ENCODE results near the gene TUBD1.
"Not testable (repeated sequence)": the region's sequence is repeated elsewhere in the genome, so short reads cannot be mapped to it uniquely, and the experiment has no call there.

DNA sequence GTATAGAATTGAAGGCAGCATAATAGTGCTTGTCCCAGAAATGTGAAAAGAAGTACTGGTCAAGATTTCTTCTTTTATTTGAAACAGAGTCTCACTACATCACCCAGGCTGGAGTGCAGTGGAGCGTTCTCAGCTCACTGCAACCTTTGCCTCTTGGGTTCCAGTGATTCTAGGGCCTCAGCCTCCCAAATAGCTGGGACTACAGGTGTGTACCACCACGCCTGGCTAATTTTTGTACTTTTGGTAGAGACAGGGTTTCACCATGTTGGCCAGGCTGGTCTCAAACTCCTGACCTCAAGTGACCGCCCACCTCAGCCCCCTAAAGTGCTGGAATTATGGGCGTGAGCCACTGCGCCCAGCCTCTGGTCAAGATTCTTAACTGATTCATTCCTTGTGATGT is 27.9 kb upstream of the TUBD1 start:
- TF ChIP-seq, protein P1, sequence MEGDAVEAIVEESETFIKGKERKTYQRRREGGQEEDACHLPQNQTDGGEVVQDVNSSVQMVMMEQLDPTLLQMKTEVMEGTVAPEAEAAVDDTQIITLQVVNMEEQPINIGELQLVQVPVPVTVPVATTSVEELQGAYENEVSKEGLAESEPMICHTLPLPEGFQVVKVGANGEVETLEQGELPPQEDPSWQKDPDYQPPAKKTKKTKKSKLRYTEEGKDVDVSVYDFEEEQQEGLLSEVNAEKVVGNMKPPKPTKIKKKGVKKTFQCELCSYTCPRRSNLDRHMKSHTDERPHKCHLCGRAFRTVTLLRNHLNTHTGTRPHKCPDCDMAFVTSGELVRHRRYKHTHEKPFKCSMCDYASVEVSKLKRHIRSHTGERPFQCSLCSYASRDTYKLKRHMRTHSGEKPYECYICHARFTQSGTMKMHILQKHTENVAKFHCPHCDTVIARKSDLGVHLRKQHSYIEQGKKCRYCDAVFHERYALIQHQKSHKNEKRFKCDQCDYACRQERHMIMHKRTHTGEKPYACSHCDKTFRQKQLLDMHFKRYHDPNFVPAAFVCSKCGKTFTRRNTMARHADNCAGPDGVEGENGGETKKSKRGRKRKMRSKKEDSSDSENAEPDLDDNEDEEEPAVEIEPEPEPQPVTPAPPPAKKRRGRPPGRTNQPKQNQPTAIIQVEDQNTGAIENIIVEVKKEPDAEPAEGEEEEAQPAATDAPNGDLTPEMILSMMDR (IDR thresholded peaks at IDR 0.05; ENCODE audit: borderline replicate concordance, extremely low read depth, low read length, poor library complexity, severe bottlenecking) = not testable (repeated sequence)
- TF ChIP-seq EZH2 (IDR thresholded peaks at IDR 0.05; ENCODE audit: borderline replicate concordance, low read depth, low read length, severe bottlenecking) = not testable (repeated sequence)
